Measurements from ENCODE around the gene RHOU. TPM values are rescaled to one million over a fixed set of nuclear protein-coding genes. Genes with fewer than 3 reads are reported as not detected.

The RHOU gene
- total RNA-seq, 1 donor from 2014 or later = 67.0 TPM

DNA sequence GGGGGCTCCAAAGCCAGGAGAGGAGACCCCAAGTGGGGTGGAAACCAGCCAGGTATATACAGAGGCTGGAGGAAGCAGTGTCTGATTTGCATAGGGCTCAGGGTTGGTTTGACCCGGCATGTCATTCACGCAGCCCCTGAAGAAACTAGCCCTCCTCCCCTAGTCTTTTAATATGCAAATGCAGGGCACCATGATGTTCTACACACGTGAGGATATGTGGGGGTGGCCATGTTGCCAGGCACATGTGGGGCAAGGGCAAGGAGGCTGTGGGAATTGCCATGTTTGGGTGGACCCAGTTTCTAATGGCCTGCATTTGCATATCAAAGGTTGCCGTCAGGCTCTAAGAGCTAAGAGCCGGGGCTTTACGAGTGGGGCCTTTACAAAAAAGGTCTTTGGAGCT is 12.0 kb upstream of the RHOU start:
- Histone ChIP-seq H3K27ac (no peak overlapping the region), H3K36me3 (no peaks in the 10 kb centered on the region), H3K79me2 (ENCODE audit: low read depth) (no peaks in the 10 kb centered on the region), H3F3A (ENCODE audit: low read depth) (no peaks in the 10 kb centered on the region), H3K9ac (no peak overlapping the region), H3K27me3 (no peaks in the 10 kb centered on the region), H3K4me1 (peaks cover 6% of the 10 kb centered on the region), H2AFZ (replicated peaks) (peak overlapping the region; percentile 47), H3K9me3 (ENCODE audit: low read depth) (no peaks in the 10 kb centered on the region), H3K4me3 (no peak overlapping the region), H3K4me2 (peak overlapping the region; percentile 24), H4K20me1 (ENCODE audit: low read depth) (no peaks in the 10 kb centered on the region)
- Mint-ChIP-seq H3K27me3 (ENCODE audit: insufficient read depth, low read depth) (no peaks in the 10 kb centered on the region), H3K4me3 (no peak overlapping the region), H3K36me3 (no peaks in the 10 kb centered on the region), H3K4me1 (peaks cover 8% of the 10 kb centered on the region), H3K27ac (no peak overlapping the region), H3K9me3 (peaks cover 2% of the 10 kb centered on the region)
- no peak for DNase-seq (ENCODE audit: low spot score)
- TF ChIP-seq, protein P1, sequence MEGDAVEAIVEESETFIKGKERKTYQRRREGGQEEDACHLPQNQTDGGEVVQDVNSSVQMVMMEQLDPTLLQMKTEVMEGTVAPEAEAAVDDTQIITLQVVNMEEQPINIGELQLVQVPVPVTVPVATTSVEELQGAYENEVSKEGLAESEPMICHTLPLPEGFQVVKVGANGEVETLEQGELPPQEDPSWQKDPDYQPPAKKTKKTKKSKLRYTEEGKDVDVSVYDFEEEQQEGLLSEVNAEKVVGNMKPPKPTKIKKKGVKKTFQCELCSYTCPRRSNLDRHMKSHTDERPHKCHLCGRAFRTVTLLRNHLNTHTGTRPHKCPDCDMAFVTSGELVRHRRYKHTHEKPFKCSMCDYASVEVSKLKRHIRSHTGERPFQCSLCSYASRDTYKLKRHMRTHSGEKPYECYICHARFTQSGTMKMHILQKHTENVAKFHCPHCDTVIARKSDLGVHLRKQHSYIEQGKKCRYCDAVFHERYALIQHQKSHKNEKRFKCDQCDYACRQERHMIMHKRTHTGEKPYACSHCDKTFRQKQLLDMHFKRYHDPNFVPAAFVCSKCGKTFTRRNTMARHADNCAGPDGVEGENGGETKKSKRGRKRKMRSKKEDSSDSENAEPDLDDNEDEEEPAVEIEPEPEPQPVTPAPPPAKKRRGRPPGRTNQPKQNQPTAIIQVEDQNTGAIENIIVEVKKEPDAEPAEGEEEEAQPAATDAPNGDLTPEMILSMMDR (IDR thresholded peaks at IDR 0.05) = no peak
- TF ChIP-seq EZH2 (IDR thresholded peaks at IDR 0.05) (no peak), EZH2phosphoT487 (IDR thresholded peaks at IDR 0.05) (no peak)

DNA sequence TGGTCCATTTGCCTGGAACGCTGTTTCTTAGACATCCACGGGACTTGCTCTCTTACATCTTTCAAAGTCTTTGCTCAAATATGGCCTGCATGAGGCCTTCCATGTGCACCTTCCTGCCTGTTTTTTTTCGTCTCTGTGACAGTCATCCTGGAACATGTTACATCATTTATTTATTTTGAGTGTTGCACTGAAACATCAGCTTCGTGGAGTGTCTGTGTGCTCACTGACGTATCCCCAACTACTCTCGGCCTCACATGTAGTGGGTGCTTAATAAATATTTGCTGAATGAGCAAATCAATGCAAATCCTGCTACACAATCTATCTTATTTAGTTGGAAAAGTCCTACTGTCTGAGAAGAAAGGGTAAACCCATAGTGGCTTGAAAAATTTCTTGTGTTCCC is 11.4 kb upstream of the RHOU start:
- Histone ChIP-seq H3K9ac (no peak overlapping the region), H3K79me2 (ENCODE audit: low read depth) (no peaks in the 10 kb centered on the region), H3K9me3 (ENCODE audit: low read depth) (no peaks in the 10 kb centered on the region), H4K20me1 (ENCODE audit: low read depth) (no peaks in the 10 kb centered on the region), H3K4me3 (no peak overlapping the region), H3K36me3 (no peaks in the 10 kb centered on the region), H2AFZ (replicated peaks) (peak overlapping the region; percentile 47), H3K27ac (no peak overlapping the region), H3F3A (ENCODE audit: low read depth) (no peaks in the 10 kb centered on the region), H3K27me3 (no peaks in the 10 kb centered on the region), H3K4me1 (peaks cover 6% of the 10 kb centered on the region), H3K4me2 (peak overlapping the region; percentile 24)
- H3K36me3 Mint-ChIP-seq = no peaks in the 10 kb centered on the region
- peaks cover 8% of the 10 kb centered on the region for H3K4me1 Mint-ChIP-seq
- H3K4me3 Mint-ChIP-seq = no peak overlapping the region
- peak overlapping the region; percentile 0 for H3K27ac Mint-ChIP-seq
- DNase-seq (ENCODE audit: low spot score) = no peak
- H3K27me3 Mint-ChIP-seq (ENCODE audit: insufficient read depth, low read depth) = no peaks in the 10 kb centered on the region
- TF ChIP-seq, protein P1 (IDR thresholded peaks at IDR 0.05) = no peak
- TF ChIP-seq EZH2 (IDR thresholded peaks at IDR 0.05) = no peak
- TF ChIP-seq EZH2phosphoT487 (IDR thresholded peaks at IDR 0.05) = no peak
- peaks cover 2% of the 10 kb centered on the region for H3K9me3 Mint-ChIP-seq

DNA sequence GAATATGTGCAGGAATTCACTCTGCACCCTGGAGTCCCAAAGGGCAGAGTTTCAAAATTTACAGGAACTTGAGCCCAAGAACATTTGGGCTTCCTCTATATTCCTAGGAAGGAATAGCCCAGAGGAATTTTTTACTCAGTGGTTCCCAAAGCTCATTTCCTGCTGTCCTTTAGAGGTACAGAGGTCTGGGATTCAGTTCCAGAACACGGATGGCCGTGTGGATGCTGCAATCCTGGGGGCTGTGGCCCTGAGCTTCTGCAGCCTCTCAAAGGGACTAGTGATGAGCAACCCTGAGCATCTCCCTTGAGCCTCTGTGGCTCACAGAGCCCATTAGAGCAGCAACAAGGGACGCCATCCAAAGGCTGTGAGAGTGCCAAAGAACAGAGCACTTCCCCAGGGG is 10.1 kb upstream of the RHOU start:
- Histone ChIP-seq H3K4me3 (no peak overlapping the region), H2AFZ (replicated peaks) (no peak overlapping the region), H3K9ac (no peak overlapping the region), H3K79me2 (ENCODE audit: low read depth) (no peaks in the 10 kb centered on the region), H3K36me3 (no peaks in the 10 kb centered on the region), H3K27ac (no peak overlapping the region), H3K4me1 (peaks cover 6% of the 10 kb centered on the region), H3K27me3 (no peaks in the 10 kb centered on the region), H3F3A (ENCODE audit: low read depth) (no peaks in the 10 kb centered on the region), H4K20me1 (ENCODE audit: low read depth) (no peaks in the 10 kb centered on the region), H3K9me3 (ENCODE audit: low read depth) (no peaks in the 10 kb centered on the region), H3K4me2 (no peak overlapping the region)
- Mint-ChIP-seq H3K27ac (no peak overlapping the region), H3K4me1 (peaks cover 8% of the 10 kb centered on the region), H3K36me3 (no peaks in the 10 kb centered on the region), H3K9me3 (peaks cover 2% of the 10 kb centered on the region), H3K4me3 (no peak overlapping the region), H3K27me3 (ENCODE audit: insufficient read depth, low read depth) (peaks cover 4% of the 10 kb centered on the region)
- DNase-seq (ENCODE audit: low spot score) = no peak
- TF ChIP-seq, protein P1 (IDR thresholded peaks at IDR 0.05) = no peak
- TF ChIP-seq EZH2phosphoT487 (IDR thresholded peaks at IDR 0.05) = no peak
- TF ChIP-seq EZH2 (IDR thresholded peaks at IDR 0.05) = no peak

Data from neural progenitor cell (in vitro differentiated cells).